IMR-90 (cell line): Measurements from ENCODE around the gene LIX1. TPM values are rescaled to one million over a fixed set of nuclear protein-coding genes. Genes with fewer than 3 reads are reported as not detected.

Experiments
- ATAC-seq: fragments of 200-7000 bp; cut with Tn5 transposase; 2 replicates; pipeline ENCODE4 v1.9.1; 2020; ENCODE audit warnings: low read depth, mild to moderate bottlenecking, moderate library complexity
- BruUV-seq: library from RNA; stranded (reverse); fragments of 400-500 nt; replicated peaks from 2 replicates; lab custom pipeline; 2021; lab: Mats Ljungman, UMichigan
- CTCF ChIA-PET: fragments of 300-600 bp; formaldehyde crosslinking; extraction: SDS; loops from one replicate; lab custom pipeline; 2021; ENCODE audit warnings: antibody characterized with exemption; lab: Yijun Ruan, JAX
- POLR2A ChIA-PET: fragments of 300-600 bp; sonication (Branson Sonifier 250); formaldehyde crosslinking; loops from one replicate; lab custom pipeline; 2022; ENCODE audit warnings: antibody characterized with exemption; ENCODE audit not compliant: unreplicated experiment; lab: Charles Lee
- DNase-seq: peaks from one replicate; pipeline ENCODE4 v3.0.0; 2013
- H2AFZ ChIP-seq: replicated peaks from 2 replicates; pipeline ENCODE3; 2013; ENCODE audit warnings: low read length, mild to moderate bottlenecking; ENCODE audit not compliant: poor library complexity
- H2AK5ac ChIP-seq: 2 replicates; pipeline ENCODE4 v1.6.1; 2013; ENCODE audit warnings: low read depth, low read length, inconsistent platforms
- H2AK9ac ChIP-seq: replicated peaks from 2 replicates; pipeline ENCODE3; 2013; ENCODE audit warnings: mild to moderate bottlenecking, low read depth, low read length, moderate library complexity; ENCODE audit not compliant: poor library complexity
- H2BK120ac ChIP-seq: 2 replicates; pipeline ENCODE4 v1.6.1; 2013; ENCODE audit warnings: low read depth, low read length, inconsistent platforms
- H2BK15ac ChIP-seq: 3 replicates; pipeline ENCODE4 v1.6.1; 2013; ENCODE audit warnings: low read depth, low read length, inconsistent platforms
- H2BK20ac ChIP-seq: 2 replicates; pipeline ENCODE4 v1.6.1; 2013; ENCODE audit warnings: low read depth, mild to moderate bottlenecking, inconsistent platforms, low read length, moderate library complexity
- H2BK5ac ChIP-seq: 2 replicates; pipeline ENCODE4 v1.6.1; 2013; ENCODE audit warnings: mild to moderate bottlenecking, low read depth, low read length, inconsistent platforms; ENCODE audit not compliant: poor library complexity, severe bottlenecking
- H3K14ac ChIP-seq: replicated peaks from 2 replicates; pipeline ENCODE4 v1.6.1; 2013; ENCODE audit warnings: low read depth, low read length, inconsistent platforms
- H3K18ac ChIP-seq: 2 replicates; pipeline ENCODE4 v1.6.1; 2013; ENCODE audit warnings: low read depth, low read length, control low read depth
- H3K23ac ChIP-seq: 2 replicates; pipeline ENCODE4 v1.6.1; 2013; ENCODE audit warnings: low read depth, low read length, inconsistent platforms
- H3K27ac ChIP-seq: 2 replicates; pipeline ENCODE4 v1.5.1; 2013; ENCODE audit warnings: mild to moderate bottlenecking, control low read depth, low read length; ENCODE audit not compliant: insufficient read depth
- H3K27me3 ChIP-seq: 2 replicates; pipeline ENCODE4 v1.6.1; 2013; ENCODE audit warnings: low read length; ENCODE audit not compliant: control insufficient read depth, insufficient read depth
- H3K36me3 ChIP-seq: 2 replicates; pipeline ENCODE4 v1.6.1; 2013; ENCODE audit warnings: low read length, mixed read lengths; ENCODE audit not compliant: control insufficient read depth, insufficient read depth
- H3K4ac ChIP-seq: 2 replicates; pipeline ENCODE4 v1.6.1; 2013; ENCODE audit warnings: low read depth, low read length, inconsistent platforms
- H3K4me1 ChIP-seq: 2 replicates; pipeline ENCODE4 v1.6.1; 2013; ENCODE audit warnings: low read length, mixed read lengths; ENCODE audit not compliant: control insufficient read depth, insufficient read depth
- H3K4me2 ChIP-seq: 2 replicates; pipeline ENCODE4 v1.6.1; 2013; ENCODE audit warnings: low read depth, mild to moderate bottlenecking, control low read depth, low read length, moderate library complexity
- H3K4me3 ChIP-seq: 2 replicates; pipeline ENCODE4 v1.5.1; 2013; ENCODE audit warnings: low read depth, mild to moderate bottlenecking, control low read depth, low read length, moderate library complexity; ENCODE audit not compliant: insufficient read depth
- H3K56ac ChIP-seq: 2 replicates; pipeline ENCODE4 v1.6.1; 2013; ENCODE audit warnings: low read length, inconsistent platforms; ENCODE audit not compliant: insufficient read depth; ENCODE audit errors: extremely low read depth
- H3K79me1 ChIP-seq, 2 experiments: 2 replicates each; pipeline ENCODE4 v1.6.1; 2013; ENCODE audit warnings: low read length in 2 of 2, inconsistent platforms in 1 of 2, low read depth in 1 of 2
- H3K9ac ChIP-seq: 2 replicates; pipeline ENCODE4 v1.6.1; 2013; ENCODE audit warnings: low read depth, low read length, control low read depth
- H3K9me1 ChIP-seq: 2 replicates; pipeline ENCODE4 v1.6.1; 2013; ENCODE audit warnings: low read length, inconsistent platforms; ENCODE audit not compliant: insufficient read depth
- H3K9me3 ChIP-seq: 2 replicates; pipeline ENCODE4 v1.6.1; 2013; ENCODE audit warnings: low read length; ENCODE audit not compliant: control insufficient read depth, insufficient read depth
- H4K20me1 ChIP-seq: 2 replicates; pipeline ENCODE4 v1.6.1; 2013; ENCODE audit warnings: low read length, inconsistent platforms; ENCODE audit not compliant: insufficient read depth
- H4K5ac ChIP-seq: 2 replicates; pipeline ENCODE4 v1.6.1; 2013; ENCODE audit warnings: mild to moderate bottlenecking, low read depth, low read length, control low read depth
- H4K8ac ChIP-seq, 2 experiments: 2 replicates each; pipeline ENCODE4 v1.6.1; 2013; ENCODE audit warnings: low read depth in 2 of 2, low read length in 2 of 2, control low read depth in 1 of 2, inconsistent platforms in 1 of 2
- H4K91ac ChIP-seq: 2 replicates; pipeline ENCODE4 v1.6.1; 2013; ENCODE audit warnings: low read depth, low read length, inconsistent platforms; ENCODE audit not compliant: insufficient read depth
- RFX5 ChIP-seq: IDR thresholded peaks from 2 replicates; pipeline ENCODE4 v1.8.0; 2012; ENCODE audit warnings: low read depth, mild to moderate bottlenecking, low read length, moderate library complexity
- WGBS, 2 experiments: methylation state at CpG; one replicate each; pipeline versions ENCODE4 v1.1.5 to v1.1.7; 2013; ENCODE audit warnings: missing lambda C conversion rate in 2 of 2; ENCODE audit not compliant: insufficient read length in 1 of 2; ENCODE audit errors: extremely low coverage in 2 of 2; 5-methylcytosine and 5-hydroxymethylcytosine counted together
- dilution Hi-C: fragments of 300-500 bp; cut with HindIII; formaldehyde crosslinking; loops from one replicate; pipeline ENCODE4 v1.14.3; 2018; ENCODE audit warnings: low sequenced_read_pairs; ENCODE audit not compliant: unreplicated experiment
- in situ Hi-C: fragments of 300-500 bp; cut with MboI; formaldehyde crosslinking; loops from 3 replicates; pipeline ENCODE4 v1.14.3; 2019; ENCODE audit warnings: low sequenced_read_pairs, inconsistent platforms, mixed read lengths
- intact Hi-C: fragments of 100-400 bp; cut with micrococcal nuclease; formaldehyde crosslinking; loops from 2 replicates; pipeline ENCODE4 v1.10.0; 2022
- polyA plus RNA-seq, 3 experiments: library from polyadenylated mRNA; depleted of rRNA; stranded (reverse); fragments of >200 nt; gene quantifications; 2 replicates each; pipeline ENCODE4 v1.2.3, GENCODE V29; 2012; ENCODE audit warnings: low replicate concordance in 1 of 3
- total RNA-seq: library from RNA; depleted of rRNA; stranded (reverse); fragments of >200 nt; gene quantifications from 2 replicates; pipeline ENCODE4 v1.2.3, GENCODE V29; 2012
- TF ChIP-seq, protein P1 (sequence below): fragments of 150-350 bp; IDR thresholded peaks from 2 replicates; pipeline ENCODE4 v1.6.1; 2017; ENCODE audit warnings: mild to moderate bottlenecking, antibody characterized with exemption, low read length, low read depth

Gene LIX1
- total and polyA plus RNA-seq, 2 of the 4 experiments (the other 2 are of a cell fraction) = not detected

GRCh38 chr5:97071101-97071500, 71.3 kb downstream of the LIX1 start:
- peak; percentile 93 for DNase-seq

More at GRCh38 chr5:97071101-97071500, 71.3 kb downstream of the LIX1 start:
- Histone ChIP-seq H2BK20ac (no peak overlapping the region), H2BK5ac (no peak overlapping the region), H3K9me1 (no peaks in the 10 kb centered on the region), H3K9ac (no peak overlapping the region), H3K4ac (no peak overlapping the region), H2AFZ (no peak overlapping the region), H3K56ac (no peak overlapping the region), H3K14ac (no peak overlapping the region), H4K8ac (no peak overlapping the region), H4K20me1 (no peaks in the 10 kb centered on the region), H2AK5ac (no peak overlapping the region), H3K4me3 (no peak overlapping the region), H3K4me1 (no peaks in the 10 kb centered on the region), H4K91ac (no peak overlapping the region), H3K23ac (no peak overlapping the region), H3K36me3 (no peaks in the 10 kb centered on the region), H2BK120ac (no peak overlapping the region), H2BK15ac (no peak overlapping the region), H3K27me3 (peaks cover 4% of the 10 kb centered on the region), H3K18ac (no peak overlapping the region), H3K79me1 (no peaks in the 10 kb centered on the region), H3K9me3 (no peaks in the 10 kb centered on the region), H2AK9ac (no peak overlapping the region), H4K5ac (no peak overlapping the region), H3K4me2 (peak overlapping the region; percentile 1; the same call in 1 of the 2 replicates), H3K27ac (no peak overlapping the region)
- ChIA-PET CTCF (interaction anchor here (0.6 to 1.0 kb wide), 2 partner anchors 9 to 1302 kb away, joined by 3 read pairs; no protein-coding TSS in a partner anchor), POLR2A (no interaction called here)
- BruUV-seq = no TSS peak
- 11% methylated on average over 3 of the region's 8 CpGs; no CpG with 5 or more reads in 1 of the 2 experiments for WGBS, 2 experiments
- in situ Hi-C loops (no loop called here), intact Hi-C loops (no loop called here), dilution Hi-C loops (no loop called here)
- peak; percentile 88 for ATAC-seq
- TF ChIP-seq, protein P1, sequence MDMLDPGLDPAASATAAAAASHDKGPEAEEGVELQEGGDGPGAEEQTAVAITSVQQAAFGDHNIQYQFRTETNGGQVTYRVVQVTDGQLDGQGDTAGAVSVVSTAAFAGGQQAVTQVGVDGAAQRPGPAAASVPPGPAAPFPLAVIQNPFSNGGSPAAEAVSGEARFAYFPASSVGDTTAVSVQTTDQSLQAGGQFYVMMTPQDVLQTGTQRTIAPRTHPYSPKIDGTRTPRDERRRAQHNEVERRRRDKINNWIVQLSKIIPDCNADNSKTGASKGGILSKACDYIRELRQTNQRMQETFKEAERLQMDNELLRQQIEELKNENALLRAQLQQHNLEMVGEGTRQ = peak; percentile 72
- TF ChIP-seq RFX5 = no peak
